Activated CD4-positive, CD25-positive, alpha-beta regulatory T cell treated with anti-CD3 and anti-CD28 coated beads, Interleukin-2, amount 50 U/mL, for 24 hours (primary cell): ENCODE results near the gene RHBDF2.

ENCODE experiments used
- ATAC-seq, 2 donors: fragments of 150-1000 bp; cut with Tn5 transposase; one replicate each; pipeline ENCODE4 v1.10.0; 2021; ENCODE audit warnings: mild to moderate bottlenecking in 1 of 2, moderate library complexity in 1 of 2

RHBDF2 gene

DNA sequence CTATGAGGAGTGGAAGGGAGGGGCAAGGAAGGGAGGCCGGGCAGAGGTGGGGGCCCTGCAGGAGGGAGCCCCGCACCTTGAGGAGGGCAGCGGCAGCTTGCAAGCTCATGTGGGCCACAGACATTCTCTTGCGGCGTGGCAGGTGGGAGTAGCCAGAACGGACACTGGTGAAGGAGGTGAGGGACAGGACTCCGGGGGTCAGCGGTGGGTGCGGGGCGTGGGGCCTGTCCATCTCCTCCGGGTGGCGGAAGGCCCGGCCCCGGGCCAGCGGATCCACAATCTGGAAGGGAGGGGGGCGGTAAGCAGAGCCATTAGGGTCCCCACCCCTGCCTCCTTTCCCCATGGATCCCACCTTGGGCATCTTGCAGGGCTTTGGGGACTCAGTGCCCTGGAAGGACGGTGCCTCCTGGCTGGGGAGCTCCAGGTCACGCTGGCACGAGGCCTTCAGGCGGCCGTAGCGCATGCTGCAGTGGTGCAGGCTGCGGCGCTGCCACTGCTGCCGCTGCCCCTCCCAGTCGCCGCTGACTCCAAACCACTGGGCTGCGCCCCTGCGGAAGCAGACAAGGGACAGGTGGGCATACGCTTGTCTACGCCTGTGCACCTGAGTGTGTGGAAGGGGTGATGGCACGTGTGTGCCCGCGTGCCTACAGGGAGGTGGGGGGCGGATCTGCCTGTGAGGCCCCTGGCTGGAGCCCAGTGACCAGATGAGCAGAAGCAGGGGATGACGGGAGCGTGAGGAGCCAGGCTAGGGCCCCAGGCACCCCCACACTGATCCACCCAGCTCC is 22.3 kb downstream of the RHBDF2 start:
- no peak for ATAC-seq

- ATAC-seq, result no peak
Measured at GRCh38 chr17:76478097-76478496, 23.1 kb downstream of the RHBDF2 start.

GRCh38 chr17:76477576-76477975 is 23.6 kb downstream of the RHBDF2 start:
- no peak for ATAC-seq

DNA sequence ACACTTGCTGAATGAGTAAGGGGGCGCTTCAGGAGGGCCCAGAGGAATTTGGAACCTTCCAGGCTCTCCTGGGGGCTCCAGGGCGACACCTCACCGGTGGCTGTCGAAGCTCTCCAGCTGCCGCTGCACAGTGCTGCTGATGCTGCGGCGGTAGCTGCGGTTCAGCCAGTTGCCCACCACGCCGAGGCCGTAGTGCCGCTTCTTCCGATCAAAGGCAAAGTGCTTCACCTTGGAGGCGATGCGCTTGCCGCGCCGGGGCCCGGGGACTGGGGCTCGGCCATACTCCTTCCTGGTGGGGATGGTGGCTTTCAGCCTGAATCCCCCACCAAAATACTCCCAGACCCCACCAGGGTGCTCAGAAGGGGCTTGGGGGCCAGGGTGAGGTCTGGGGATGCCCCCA is 24.5 kb downstream of the RHBDF2 start:
- no peak for ATAC-seq

DNA sequence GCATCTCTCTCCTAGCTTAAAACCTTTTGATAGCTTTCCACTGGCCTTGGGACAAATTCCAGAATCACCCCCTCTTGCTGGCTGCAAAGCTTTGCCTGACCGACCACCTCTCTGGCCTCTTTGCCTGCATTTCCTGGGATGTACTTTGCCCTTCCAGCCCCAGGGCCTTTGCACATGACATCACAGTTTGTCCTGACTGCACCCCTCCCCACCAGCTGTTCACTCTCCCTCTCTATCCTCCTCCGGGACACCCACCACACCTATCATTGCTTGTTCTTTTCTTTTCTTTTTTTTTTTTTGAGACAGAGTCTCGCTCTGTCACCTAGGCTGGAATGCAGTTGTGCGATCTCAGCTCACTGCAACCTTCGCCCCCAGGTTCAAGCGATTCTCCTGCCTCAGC is 25.9 kb downstream of the RHBDF2 start:
- ATAC-seq, result no peak

- ATAC-seq, result no peak
Measured at GRCh38 chr17:76474894-76475293, 26.3 kb downstream of the RHBDF2 start.

DNA sequence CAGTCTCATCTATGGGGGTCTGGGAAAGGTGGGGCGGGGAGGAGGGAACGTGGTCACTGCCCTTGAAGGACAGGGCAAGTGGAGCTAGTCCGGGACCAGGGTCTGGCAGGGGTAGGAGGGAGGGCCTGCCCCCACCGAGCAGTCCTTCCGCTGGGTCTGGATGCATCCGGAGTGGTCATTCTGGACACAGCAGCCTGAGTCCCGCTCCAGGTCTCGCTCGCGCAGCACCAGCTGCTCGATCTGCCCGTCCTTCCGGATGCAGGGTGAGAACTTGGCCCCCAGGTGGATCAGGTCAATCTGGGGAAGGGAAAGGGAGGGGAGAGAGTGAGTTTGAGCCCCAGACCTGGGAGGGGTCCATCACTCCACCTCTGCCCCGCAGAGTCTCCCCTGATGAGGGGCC is 27.0 kb downstream of the RHBDF2 start:
- ATAC-seq, result no peak

- peak in 1 of 2 donors; percentile 8 for ATAC-seq
Measured at GRCh38 chr17:76473541-76473985, 27.7 kb downstream of the RHBDF2 start.

GRCh38 chr17:76472726-76473125 is 28.5 kb downstream of the RHBDF2 start:
- ATAC-seq, result no peak

GRCh38 chr17:76472258-76472645 is 29.0 kb downstream of the RHBDF2 start:
- no peak for ATAC-seq

- no peak for ATAC-seq
Measured at GRCh38 chr17:76471498-76472257, 29.5 kb downstream of the RHBDF2 start.

- no peak for ATAC-seq
Measured at GRCh38 chr17:76469991-76470739, 31.1 kb downstream of the RHBDF2 start.

DNA sequence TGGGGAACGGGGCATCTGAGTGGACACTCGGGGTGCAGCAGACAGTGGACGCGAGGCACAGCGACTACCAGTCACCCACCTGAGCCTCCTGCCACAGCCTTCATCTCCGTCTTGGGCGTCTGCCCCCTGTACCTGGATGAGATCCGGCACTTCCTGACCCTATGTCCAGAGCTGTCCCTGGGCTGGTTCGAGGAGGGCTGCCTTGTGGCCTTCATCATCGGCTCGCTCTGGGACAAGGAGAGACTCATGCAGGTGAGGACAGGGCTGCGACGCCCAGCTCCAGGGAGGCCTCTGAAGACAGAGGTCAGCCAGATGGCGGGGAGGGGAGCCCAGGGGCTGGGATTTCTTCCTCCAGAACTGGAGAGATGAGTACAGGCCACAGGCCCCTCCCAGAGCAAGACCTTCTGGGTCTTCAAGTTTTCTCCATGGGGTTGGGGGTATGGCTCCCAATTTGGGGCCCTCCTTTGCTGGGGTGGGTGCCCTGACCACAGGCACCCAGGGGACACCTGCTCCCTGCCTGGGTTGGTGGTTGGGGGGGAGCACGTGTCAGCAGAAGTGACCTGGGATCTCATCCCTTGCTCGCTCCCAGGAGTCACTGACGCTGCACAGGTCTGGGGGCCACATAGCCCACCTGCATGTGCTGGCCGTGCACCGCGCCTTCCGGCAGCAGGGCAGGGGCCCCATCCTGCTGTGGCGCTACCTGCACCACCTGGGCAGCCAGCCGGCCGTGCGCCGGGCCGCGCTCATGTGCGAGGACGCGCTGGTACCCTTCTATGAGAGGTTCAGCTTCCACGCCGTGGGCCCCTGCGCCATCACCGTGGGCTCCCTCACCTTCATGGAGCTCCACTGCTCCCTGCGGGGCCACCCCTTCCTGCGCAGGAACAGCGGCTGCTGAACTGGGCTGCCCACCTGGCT is 31.9 kb downstream of the RHBDF2 start:
- ATAC-seq, result no peak

DNA sequence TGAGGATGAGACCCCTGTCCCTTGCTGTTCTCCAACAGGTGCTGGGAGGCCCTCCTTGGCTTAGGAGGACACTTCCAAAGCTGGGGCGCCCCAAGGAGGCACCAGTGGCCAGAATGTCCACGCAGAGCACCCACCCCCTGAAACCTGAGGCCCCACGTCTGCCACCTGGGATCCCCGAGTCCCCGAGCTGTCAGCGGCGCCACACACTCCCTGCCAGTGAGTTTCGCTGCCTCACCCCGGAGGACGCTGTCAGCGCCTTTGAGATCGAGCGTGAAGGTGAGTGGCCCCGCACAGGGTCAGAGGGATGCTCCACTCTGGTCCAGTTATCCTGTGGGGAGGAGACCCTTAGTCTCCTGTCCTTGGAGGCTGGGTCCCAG is 32.6 kb downstream of the RHBDF2 start:
- no peak for ATAC-seq

GRCh38 chr17:76467809-76468633 is 33.2 kb downstream of the RHBDF2 start:
- ATAC-seq, result no peak

GRCh38 chr17:76467366-76467765 is 33.9 kb downstream of the RHBDF2 start, which contains the start of gene AANAT:
TSS of gene AANAT (plus strand) at chr17:76467603. CDS start at chr17:76468747, 1,144 bp downstream.
- ATAC-seq, result no peak

DNA sequence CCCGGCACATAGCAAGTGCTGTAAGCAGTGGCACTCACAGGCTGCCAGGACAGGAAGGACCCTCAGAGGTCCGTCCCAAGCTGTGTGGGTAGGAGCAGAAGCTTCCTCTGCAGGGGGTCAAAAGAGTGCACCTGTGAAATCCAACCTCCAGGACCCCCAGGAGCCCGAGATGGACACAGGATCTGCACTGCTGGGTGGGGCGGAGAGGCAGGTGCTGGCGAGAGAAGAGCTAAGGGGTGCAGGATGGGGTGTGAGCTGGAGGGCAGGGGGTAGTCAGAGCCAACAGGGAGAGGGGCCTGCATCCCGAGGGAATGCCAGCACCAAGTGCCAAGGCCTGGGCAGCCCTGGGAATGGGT is 34.5 kb downstream of the RHBDF2 start:
- no peak for ATAC-seq

- no peak for ATAC-seq
Measured at GRCh38 chr17:76462556-76463290, 38.5 kb downstream of the RHBDF2 start.

DNA sequence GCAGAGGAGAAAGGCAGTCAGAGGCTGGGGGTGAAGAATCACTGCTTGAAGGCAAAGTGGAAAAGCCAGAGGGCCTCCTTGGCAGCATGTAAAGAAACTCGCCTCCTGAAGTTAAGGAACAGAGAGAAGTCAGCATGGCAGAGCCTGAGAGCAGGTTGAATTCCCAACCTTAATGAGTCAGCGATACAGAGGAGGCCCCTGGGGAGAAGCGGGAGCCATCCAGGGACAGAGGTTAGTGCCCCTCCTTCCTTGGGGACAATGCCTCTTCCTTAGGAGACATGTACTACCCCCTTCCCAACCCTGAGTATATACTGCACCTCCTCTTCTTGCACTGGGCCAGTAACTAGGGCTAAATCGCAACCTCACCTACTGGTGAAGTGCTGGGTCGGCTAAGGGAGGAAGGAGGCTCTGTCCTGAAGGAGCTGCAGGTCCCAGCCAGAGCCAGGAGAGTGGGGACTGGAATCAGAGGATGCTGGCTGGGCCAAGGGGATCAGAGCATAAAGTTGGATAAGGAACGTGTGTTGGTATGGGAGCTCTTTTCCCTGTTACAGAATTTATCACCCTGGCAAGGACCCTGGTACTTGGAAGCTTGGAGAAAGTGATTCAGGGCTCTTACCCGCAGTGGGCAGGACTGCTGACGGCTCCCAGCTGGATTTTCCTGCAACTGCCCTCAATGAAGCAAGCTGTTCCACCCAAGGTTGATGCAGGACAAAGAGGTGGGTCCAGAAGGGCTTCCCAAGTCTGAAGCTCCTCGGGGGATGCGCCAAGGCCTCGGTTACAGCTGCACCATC is 39.3 kb downstream of the RHBDF2 start:
- ATAC-seq, result no peak

- no peak for ATAC-seq
Measured at GRCh38 chr17:76459674-76460073, 41.5 kb downstream of the RHBDF2 start.
